Lung (tissue), 12 donors: ENCODE data around the gene CDK5RAP3. TPM values are rescaled to one million over a fixed set of nuclear protein-coding genes. Genes with fewer than 3 reads are reported as not detected.
A peak's percentile ranks its signal among the peaks of the same experiment; 100 is the strongest.
"Not testable (repeated sequence)": the region's sequence is repeated elsewhere in the genome, so short reads cannot be mapped to it uniquely, and the experiment has no call there.

ENCODE experiments used
- ATAC-seq: fragments of 200-7000 bp; cut with Tn5 transposase; one replicate; pipeline ENCODE4 v1.9.1; 2020; ENCODE audit warnings: moderate number of reproducible peaks; ENCODE audit not compliant: insufficient read depth, low FRiP score
- DNase-seq, 3 donors: peaks; one replicate each; pipeline ENCODE4 v3.0.0-alpha.2; 2013 to 2017
- H3K27ac ChIP-seq, 2 donors: one replicate each; pipeline ENCODE4 v1.5.1; 2013; ENCODE audit warnings: mild to moderate bottlenecking in 2 of 2, moderate library complexity in 2 of 2, control low read depth in 1 of 2, inconsistent platforms in 1 of 2, low read depth in 1 of 2, low read length in 1 of 2
- H3K27me3 ChIP-seq, 3 donors: one replicate each; pipeline ENCODE4 v1.5.1; 2013; ENCODE audit warnings: low read length in 2 of 3; ENCODE audit not compliant: control insufficient read depth in 3 of 3, insufficient read depth in 3 of 3
- H3K36me3 ChIP-seq, 4 donors: one replicate each; pipeline ENCODE4 v1.5.1; 2013; ENCODE audit warnings: low read length in 4 of 4, mild to moderate bottlenecking in 1 of 4, moderate library complexity in 1 of 4; ENCODE audit not compliant: control insufficient read depth in 4 of 4, insufficient read depth in 4 of 4
- H3K4me1 ChIP-seq, 5 donors: one replicate each; pipeline ENCODE4 v1.5.1; 2013; ENCODE audit warnings: low read length in 5 of 5, mild to moderate bottlenecking in 2 of 5, moderate library complexity in 1 of 5; ENCODE audit not compliant: control insufficient read depth in 5 of 5, insufficient read depth in 5 of 5
- H3K4me3 ChIP-seq: one replicate; pipeline ENCODE4 v1.5.1; 2013; ENCODE audit warnings: mild to moderate bottlenecking, control low read depth, moderate library complexity
- H3K9ac ChIP-seq, 2 donors: one replicate each; pipeline ENCODE4 v1.5.1; 2013; ENCODE audit warnings: low read length in 2 of 2, control low read depth in 1 of 2; ENCODE audit not compliant: insufficient read depth in 1 of 2
- H3K9me3 ChIP-seq, 4 donors: one replicate each; pipeline ENCODE4 v1.5.1; 2013; ENCODE audit warnings: low read length in 3 of 4, mild to moderate bottlenecking in 1 of 4, moderate library complexity in 1 of 4; ENCODE audit not compliant: control insufficient read depth in 4 of 4, insufficient read depth in 3 of 4
- CTCF ChIP-seq: IDR thresholded peaks from 2 replicates; pipeline ENCODE4 v1.5.1; 2012; ENCODE audit warnings: mild to moderate bottlenecking; ENCODE audit errors: control extremely low read depth, extremely low read depth
- WGBS, 2 donors: extraction: QIAGEN DNeasy Blood & Tissue Kit; methylation state at CpG; one replicate each; pipeline ENCODE4 v1.1.7; 2013; 5-methylcytosine and 5-hydroxymethylcytosine counted together
- polyA plus RNA-seq, 2 donors: library from polyadenylated mRNA; stranded (reverse); fragments of 200-250 nt; gene quantifications; one replicate each; pipeline ENCODE4 v1.2.1, GENCODE V29; 2013
- total RNA-seq, 2 donors: library from RNA; depleted of rRNA in 1 of 2; stranded (reverse); fragments of >200 nt in 1 of 2; gene quantifications; one replicate each; pipeline ENCODE4 v1.2.1, GENCODE V29; 2014 to 2021
- donor health status: control.
- donor health status: control.
- donor health status: Bipolar disorder and iron deficiency.
- donor health status: healthy.
- donor health status: DM: yes; HTN: yes; CAD: no.

CDK5RAP3 gene
- total and polyA plus RNA-seq, 4 donors, result 129 to 212 (median 153) TPM

DNA sequence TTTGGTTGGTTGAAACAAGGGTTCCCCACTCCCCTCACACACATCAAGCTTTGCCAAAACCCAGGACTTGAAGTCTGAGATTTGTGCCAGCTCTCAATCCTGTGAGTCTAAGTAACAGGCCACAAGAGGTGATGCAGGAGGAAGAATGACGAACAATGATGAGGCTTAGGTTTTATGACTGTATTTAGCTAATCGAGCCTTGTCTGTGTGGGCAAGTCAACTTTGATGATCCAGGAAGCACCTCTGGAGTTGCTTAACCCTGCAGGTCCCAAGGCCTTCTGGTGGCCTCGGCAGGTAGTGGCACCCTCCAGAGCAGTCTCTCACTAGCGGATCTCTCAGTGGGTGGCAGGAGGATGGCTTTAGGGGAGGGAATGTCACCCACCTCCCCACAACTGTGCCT is 28.7 kb downstream of the CDK5RAP3 start:
- no peak for ATAC-seq
- H3K4me3 ChIP-seq, result no peak overlapping the region
- 52 to 54% methylated on average over 4 of the region's 4 CpGs for WGBS, 2 donors

GRCh38 chr17:48001197-48001596 is 30.3 kb downstream of the CDK5RAP3 start:
- Histone ChIP-seq H3K27ac (no peak overlapping the region), H3K4me1 (peaks cover 0 to 16% (median 8%) of the 10 kb centered on the region in 5 donors), H3K27me3 (no peaks in the 10 kb centered on the region), H3K4me3 (no peak overlapping the region), H3K9ac (no peak overlapping the region), H3K9me3 (no peaks in the 10 kb centered on the region), H3K36me3 (no peaks in the 10 kb centered on the region)
- DNase-seq, result no peak
- no peak for ATAC-seq
- WGBS, 2 donors, result 77 to 86% methylated on average over 1 of the region's 1 CpG
- no peak for TF ChIP-seq CTCF

More for the DNA sequence above, 28.7 kb downstream of the CDK5RAP3 start:
- no peak for TF ChIP-seq CTCF
- H3K9ac ChIP-seq, result no peak overlapping the region
- H3K27ac ChIP-seq, result no peak overlapping the region
- no peaks in the 10 kb centered on the region for H3K36me3 ChIP-seq
- peaks cover 0 to 17% (median 8%) of the 10 kb centered on the region in 5 donors for H3K4me1 ChIP-seq
- no peaks in the 10 kb centered on the region for H3K27me3 ChIP-seq
- DNase-seq, result no peak
- no peaks in the 10 kb centered on the region for H3K9me3 ChIP-seq

- peaks cover 0 to 16% (median 8%) of the 10 kb centered on the region in 5 donors for H3K4me1 ChIP-seq
- not testable (repeated sequence) for H3K9ac ChIP-seq, H3K27me3 ChIP-seq, H3K4me3 ChIP-seq, ATAC-seq, DNase-seq, H3K36me3 ChIP-seq, H3K9me3 ChIP-seq
- peak overlapping the region in 1 of 2 donors; percentile 50 for H3K27ac ChIP-seq
- WGBS, 2 donors, result 94 to 95% methylated on average over 5 of the region's 5 CpGs
Measured at GRCh38 chr17:48001657-48002056, 30.7 kb downstream of the CDK5RAP3 start.

- H3K27me3 ChIP-seq, result no peaks in the 10 kb centered on the region
- peaks cover 0 to 16% (median 8%) of the 10 kb centered on the region in 5 donors for H3K4me1 ChIP-seq
- H3K4me3 ChIP-seq, result no peak overlapping the region
- ATAC-seq, result peak; percentile 53
- no peak for TF ChIP-seq CTCF
- H3K9ac ChIP-seq, result no peak overlapping the region
- H3K9me3 ChIP-seq, result no peaks in the 10 kb centered on the region
- peak overlapping the region in 1 of 2 donors; percentile 50 for H3K27ac ChIP-seq
- peak in 2 of 3 donors; percentile 50 to 66 for DNase-seq
- no peaks in the 10 kb centered on the region for H3K36me3 ChIP-seq
- 26 to 33% methylated on average over 4 of the region's 4 CpGs for WGBS, 2 donors
Measured at GRCh38 chr17:48002266-48002915, 31.5 kb downstream of the CDK5RAP3 start.
